HCT116 (cell line): ENCODE data around the gene GLI3. TPM values are rescaled to one million over a fixed set of nuclear protein-coding genes. Genes with fewer than 3 reads are reported as not detected.

Experiments used
- ATAC-seq: fragments of 200-7000 bp; cut with Tn5 transposase; 2 replicates; pipeline ENCODE4 v1.9.1; 2020; ENCODE audit warnings: mild to moderate bottlenecking, moderate library complexity
- BruUV-seq: library from RNA; stranded (reverse); fragments of 400-500 nt; replicated peaks from 2 replicates; lab custom pipeline; 2021; lab: Mats Ljungman, UMichigan
- CTCF ChIA-PET: fragments of 300-600 bp; sonication (Branson Sonifier 250); formaldehyde crosslinking; loops from one replicate; lab custom pipeline; 2021; ENCODE audit warnings: antibody characterized with exemption; lab: Charles Lee
- POLR2A ChIA-PET: fragments of 300-600, 350-600 bp; sonication (Branson Sonifier 250); formaldehyde crosslinking; loops from one replicate; lab custom pipeline; 2021; ENCODE audit warnings: antibody characterized with exemption; lab: Charles Lee
- RAD21 ChIA-PET, 2 experiments: fragments of 300-600 bp; sonication (Branson Sonifier 250); formaldehyde crosslinking; loops; one replicate each; lab custom pipeline; 2023; ENCODE audit warnings: low total read pairs in 2 of 2; ENCODE audit not compliant: uncharacterized antibody in 2 of 2, unreplicated experiment in 2 of 2, low non-redundant PET in 1 of 2; lab: Charles Lee
- DNase-seq: peaks from one replicate; pipeline ENCODE4 v3.0.0-alpha.2; 2010; ENCODE audit warnings: low read depth, low spot score
- H2AFZ ChIP-seq: fragments of 200-600 bp; shearing (Covaris generic), sonication (generic); 2 replicates; pipeline ENCODE4 v1.6.1; 2017; ENCODE audit warnings: low read depth, mixed run types, mixed read lengths, antibody characterized with exemption, low read length; ENCODE audit not compliant: poor library complexity, severe bottlenecking
- H3K27ac ChIP-seq: 2 replicates; pipeline ENCODE4 v1.5.1; 2012; ENCODE audit warnings: low read depth, low read length
- H3K27me3 ChIP-seq: fragments of 200-600 bp; sonication (generic); 2 replicates; pipeline ENCODE4 v1.6.1; 2016; ENCODE audit warnings: mixed run types, low read length, mixed read lengths; ENCODE audit not compliant: insufficient read depth
- H3K36me3 ChIP-seq, 2 experiments: fragments of 200-500 bp in 1 of 2; fragments of 200-600 bp in 1 of 2; sonication (Bioruptor generic) in 1 of 2; sonication (generic) in 1 of 2; 2 replicates each; pipeline versions ENCODE4 v1.5.1 to v1.6.1; 2014 to 2016; ENCODE audit warnings: low read length in 2 of 2, inconsistent platforms in 1 of 2, mixed read lengths in 1 of 2, mixed run types in 1 of 2; ENCODE audit not compliant: insufficient read depth in 2 of 2, control insufficient read depth in 1 of 2
- H3K4me1 ChIP-seq, 2 experiments: fragments of 200-600 bp in 1 of 2; sonication (generic) in 1 of 2; 2 replicates each; pipeline versions ENCODE4 v1.5.1 to v1.6.1; 2012 to 2017; ENCODE audit warnings: low read length in 2 of 2, inconsistent platforms in 1 of 2, mild to moderate bottlenecking in 1 of 2, mixed read lengths in 1 of 2, mixed run types in 1 of 2, moderate library complexity in 1 of 2; ENCODE audit not compliant: insufficient read depth in 2 of 2, control insufficient read depth in 1 of 2
- H3K4me2 ChIP-seq: fragments of 200-600 bp; sonication (generic); 2 replicates; pipeline ENCODE4 v1.6.1; 2017; ENCODE audit warnings: mixed run types, low read length, mixed read lengths
- H3K4me3 ChIP-seq, 2 experiments: fragments of 200-600 bp in 1 of 2; sonication (generic) in 1 of 2; replicated peaks in 1 of 2; 2 replicates each; pipeline ENCODE4 v1.5.1; 2011 to 2016; ENCODE audit warnings: low read length in 2 of 2, control low read depth in 1 of 2, low read depth in 1 of 2, mild to moderate bottlenecking in 1 of 2, mixed read lengths in 1 of 2, mixed run types in 1 of 2
- H3K79me2 ChIP-seq: fragments of 200-600 bp; sonication (generic); 2 replicates; pipeline ENCODE4 v1.6.1; 2017; ENCODE audit warnings: mild to moderate bottlenecking, mixed run types, low read length, moderate library complexity, mixed read lengths; ENCODE audit not compliant: insufficient read depth
- H3K9ac ChIP-seq: fragments of 200-600 bp; sonication (generic); 2 replicates; pipeline ENCODE4 v1.6.1; 2016; ENCODE audit warnings: low read length, mixed read lengths
- H3K9me2 ChIP-seq: fragments of 200-600 bp; sonication (generic), shearing (Covaris generic); 2 replicates; pipeline ENCODE4 v1.6.1; 2017; ENCODE audit warnings: mixed run types, mild to moderate bottlenecking, moderate library complexity; ENCODE audit not compliant: insufficient read depth
- H3K9me3 ChIP-seq, 2 experiments: fragments of 200-500 bp in 1 of 2; fragments of 200-600 bp in 1 of 2; sonication (Bioruptor generic) in 1 of 2; sonication (generic) in 1 of 2; 2 replicates each; pipeline ENCODE4 v1.6.1; 2014 to 2017; ENCODE audit warnings: low read length in 2 of 2, mixed read lengths in 2 of 2, inconsistent platforms in 1 of 2, low read depth in 1 of 2, mild to moderate bottlenecking in 1 of 2, mixed run types in 1 of 2, moderate library complexity in 1 of 2; ENCODE audit not compliant: control insufficient read depth in 1 of 2, insufficient read depth in 1 of 2
- H4K20me1 ChIP-seq: fragments of 200-600 bp; sonication (generic), shearing (Covaris generic); 2 replicates; pipeline ENCODE4 v1.6.1; 2017; ENCODE audit warnings: mixed run types, mild to moderate bottlenecking, moderate library complexity; ENCODE audit not compliant: insufficient read depth
- CBX3 ChIP-seq: IDR thresholded peaks from 2 replicates; pipeline ENCODE4 v1.6.1; 2012; ENCODE audit warnings: low read depth
- CEBPB ChIP-seq: IDR thresholded peaks from 2 replicates; pipeline ENCODE4 v1.6.1; 2012; ENCODE audit warnings: low read depth
- EGR1 ChIP-seq: IDR thresholded peaks from 2 replicates; pipeline ENCODE4 v1.6.1; 2012; ENCODE audit warnings: low read depth
- JUND ChIP-seq: IDR thresholded peaks from 2 replicates; pipeline ENCODE4 v1.6.1; 2012
- POLR2AphosphoS5 ChIP-seq: IDR thresholded peaks from 2 replicates; pipeline ENCODE4 v1.6.1; 2011; ENCODE audit warnings: mild to moderate bottlenecking, low read depth, low read length, moderate library complexity
- SP1 ChIP-seq: IDR thresholded peaks from 2 replicates; pipeline ENCODE4 v1.6.1; 2012; ENCODE audit warnings: low read depth
- SRF ChIP-seq: IDR thresholded peaks from 2 replicates; pipeline ENCODE4 v1.6.1; 2012; ENCODE audit warnings: low read depth
- TCF7L2 ChIP-seq: IDR thresholded peaks from 2 replicates; pipeline ENCODE4 v1.7.0; 2011; ENCODE audit warnings: borderline replicate concordance, inconsistent platforms; ENCODE audit not compliant: insufficient read depth, insufficient read length; ENCODE audit errors: extremely low read depth
- intact Hi-C: fragments of 100-400 bp; cut with micrococcal nuclease; formaldehyde crosslinking; loops from 2 replicates; pipeline ENCODE4 v1.10.0; 2022
- total RNA-seq: library from RNA; stranded (reverse); gene quantifications from one replicate; pipeline ENCODE4 v1.2.1, GENCODE V29; 2021; ENCODE audit not compliant: unreplicated experiment
- TF ChIP-seq, protein P1 (sequence below): IDR thresholded peaks from 2 replicates; pipeline ENCODE4 v1.6.1; 2012
- TF ChIP-seq, protein P2 (sequence below), 3 experiments: fragments of 200-600 bp in 1 of 3; sonication (generic) in 1 of 3; IDR thresholded peaks in 2 of 3; conservative IDR thresholded peaks in 1 of 3; 2 replicates each; pipeline ENCODE4 v1.5.1; 2012 to 2017; ENCODE audit warnings: low read depth in 2 of 3, low read length in 2 of 3, antibody characterized with exemption in 1 of 3, borderline replicate concordance in 1 of 3, control low read depth in 1 of 3, mild to moderate bottlenecking in 1 of 3, mixed read lengths in 1 of 3, mixed run types in 1 of 3, moderate library complexity in 1 of 3; ENCODE audit not compliant: insufficient read depth in 1 of 3
- TF ChIP-seq, protein P3 (sequence below): IDR thresholded peaks from 2 replicates; pipeline ENCODE4 v1.6.1; 2012; ENCODE audit warnings: low read depth

GLI3 gene
- total RNA-seq, 1 experiment from 2014 or later = 0.07 TPM

DNA sequence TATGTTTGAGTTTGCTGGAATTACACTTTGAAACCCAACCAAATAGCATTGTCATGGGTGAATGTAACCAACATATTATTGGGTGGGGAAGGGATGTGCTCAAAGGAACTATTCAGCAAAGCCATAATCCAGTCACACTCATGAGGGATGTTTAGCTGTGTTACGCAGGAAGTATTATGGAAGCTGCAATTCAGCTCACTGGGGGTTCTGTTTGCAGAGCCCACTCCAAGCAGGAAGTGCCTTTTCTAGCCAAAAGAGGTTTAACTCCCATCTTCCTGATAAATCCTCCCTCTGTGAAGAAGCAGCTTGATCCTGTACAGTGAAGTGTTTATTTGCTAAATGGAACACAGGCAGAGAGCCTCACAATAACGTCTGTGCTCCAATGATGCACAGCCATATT lies 172.5 kb downstream of the GLI3 start:
- H3K9me2 ChIP-seq = no peaks in the 10 kb centered on the region
- ChIA-PET RAD21 (no interaction called here), POLR2A (no interaction called here), CTCF (no interaction called here)
- ATAC-seq (no peak), DNase-seq (no peak)
- no peak overlapping the region for H2AFZ ChIP-seq
- BruUV-seq = no TSS peak
- no peaks in the 10 kb centered on the region; the same call in 1 of the 2 replicates for H3K27me3 ChIP-seq
- H3K4me2 ChIP-seq = no peak overlapping the region
- no peak overlapping the region for H3K4me3 ChIP-seq
- no peaks in the 10 kb centered on the region for H3K9me3 ChIP-seq
- H3K36me3 ChIP-seq = no peaks in the 10 kb centered on the region
- H4K20me1 ChIP-seq = no peaks in the 10 kb centered on the region; the same call in 1 of the 2 replicates
- H3K27ac ChIP-seq = no peak overlapping the region
- no peaks in the 10 kb centered on the region for H3K79me2 ChIP-seq
- no peak overlapping the region for H3K9ac ChIP-seq
- TF ChIP-seq, protein P1, sequence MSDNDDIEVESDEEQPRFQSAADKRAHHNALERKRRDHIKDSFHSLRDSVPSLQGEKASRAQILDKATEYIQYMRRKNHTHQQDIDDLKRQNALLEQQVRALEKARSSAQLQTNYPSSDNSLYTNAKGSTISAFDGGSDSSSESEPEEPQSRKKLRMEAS = no peak
- TF ChIP-seq POLR2AphosphoS5 = no peak
- TF ChIP-seq, protein P2, sequence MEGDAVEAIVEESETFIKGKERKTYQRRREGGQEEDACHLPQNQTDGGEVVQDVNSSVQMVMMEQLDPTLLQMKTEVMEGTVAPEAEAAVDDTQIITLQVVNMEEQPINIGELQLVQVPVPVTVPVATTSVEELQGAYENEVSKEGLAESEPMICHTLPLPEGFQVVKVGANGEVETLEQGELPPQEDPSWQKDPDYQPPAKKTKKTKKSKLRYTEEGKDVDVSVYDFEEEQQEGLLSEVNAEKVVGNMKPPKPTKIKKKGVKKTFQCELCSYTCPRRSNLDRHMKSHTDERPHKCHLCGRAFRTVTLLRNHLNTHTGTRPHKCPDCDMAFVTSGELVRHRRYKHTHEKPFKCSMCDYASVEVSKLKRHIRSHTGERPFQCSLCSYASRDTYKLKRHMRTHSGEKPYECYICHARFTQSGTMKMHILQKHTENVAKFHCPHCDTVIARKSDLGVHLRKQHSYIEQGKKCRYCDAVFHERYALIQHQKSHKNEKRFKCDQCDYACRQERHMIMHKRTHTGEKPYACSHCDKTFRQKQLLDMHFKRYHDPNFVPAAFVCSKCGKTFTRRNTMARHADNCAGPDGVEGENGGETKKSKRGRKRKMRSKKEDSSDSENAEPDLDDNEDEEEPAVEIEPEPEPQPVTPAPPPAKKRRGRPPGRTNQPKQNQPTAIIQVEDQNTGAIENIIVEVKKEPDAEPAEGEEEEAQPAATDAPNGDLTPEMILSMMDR (IDR thresholded peaks at IDR 0.05 in 2 of 3, conservative IDR thresholded peaks at IDR 0.05 in 1 of 3; ENCODE audit: borderline replicate concordance in 1 of 3, insufficient read depth in 1 of 3, low read depth in 2 of 3, low read length in 2 of 3) = no peak
- TF ChIP-seq SP1 = no peak
- no peak for TF ChIP-seq EGR1
- TF ChIP-seq JUND = no peak
- no peak for TF ChIP-seq CEBPB
- TF ChIP-seq SRF = no peak
- TF ChIP-seq, protein P3, sequence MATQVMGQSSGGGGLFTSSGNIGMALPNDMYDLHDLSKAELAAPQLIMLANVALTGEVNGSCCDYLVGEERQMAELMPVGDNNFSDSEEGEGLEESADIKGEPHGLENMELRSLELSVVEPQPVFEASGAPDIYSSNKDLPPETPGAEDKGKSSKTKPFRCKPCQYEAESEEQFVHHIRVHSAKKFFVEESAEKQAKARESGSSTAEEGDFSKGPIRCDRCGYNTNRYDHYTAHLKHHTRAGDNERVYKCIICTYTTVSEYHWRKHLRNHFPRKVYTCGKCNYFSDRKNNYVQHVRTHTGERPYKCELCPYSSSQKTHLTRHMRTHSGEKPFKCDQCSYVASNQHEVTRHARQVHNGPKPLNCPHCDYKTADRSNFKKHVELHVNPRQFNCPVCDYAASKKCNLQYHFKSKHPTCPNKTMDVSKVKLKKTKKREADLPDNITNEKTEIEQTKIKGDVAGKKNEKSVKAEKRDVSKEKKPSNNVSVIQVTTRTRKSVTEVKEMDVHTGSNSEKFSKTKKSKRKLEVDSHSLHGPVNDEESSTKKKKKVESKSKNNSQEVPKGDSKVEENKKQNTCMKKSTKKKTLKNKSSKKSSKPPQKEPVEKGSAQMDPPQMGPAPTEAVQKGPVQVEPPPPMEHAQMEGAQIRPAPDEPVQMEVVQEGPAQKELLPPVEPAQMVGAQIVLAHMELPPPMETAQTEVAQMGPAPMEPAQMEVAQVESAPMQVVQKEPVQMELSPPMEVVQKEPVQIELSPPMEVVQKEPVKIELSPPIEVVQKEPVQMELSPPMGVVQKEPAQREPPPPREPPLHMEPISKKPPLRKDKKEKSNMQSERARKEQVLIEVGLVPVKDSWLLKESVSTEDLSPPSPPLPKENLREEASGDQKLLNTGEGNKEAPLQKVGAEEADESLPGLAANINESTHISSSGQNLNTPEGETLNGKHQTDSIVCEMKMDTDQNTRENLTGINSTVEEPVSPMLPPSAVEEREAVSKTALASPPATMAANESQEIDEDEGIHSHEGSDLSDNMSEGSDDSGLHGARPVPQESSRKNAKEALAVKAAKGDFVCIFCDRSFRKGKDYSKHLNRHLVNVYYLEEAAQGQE = no peak
- TF ChIP-seq CBX3 = no peak
- TF ChIP-seq TCF7L2 = no peak
- no peaks in the 10 kb centered on the region for H3K4me1 ChIP-seq
- intact Hi-C loops = no loop called here
